AG09309 (cell line): ENCODE data around the gene TBCA.

Source experiments
- DNase-seq: peaks from one replicate; pipeline ENCODE4 v3.0.0-alpha.2; 2010; ENCODE audit warnings: low read depth
- H3K4me3 ChIP-seq: 2 replicates; pipeline ENCODE4 v1.5.1; 2011; ENCODE audit warnings: mild to moderate bottlenecking, low read depth, low read length, moderate library complexity; ENCODE audit not compliant: control insufficient read depth
- CTCF ChIP-seq: IDR thresholded peaks from 2 replicates; pipeline ENCODE4 v1.5.1; 2011; ENCODE audit warnings: mild to moderate bottlenecking, low read depth, low read length, inconsistent platforms; ENCODE audit not compliant: insufficient read depth, control insufficient read depth; ENCODE audit errors: missing control alignments

TBCA gene

GRCh38 chr5:77797136-77797535 lies 21.0 kb upstream of the TBCA start:
- TF ChIP-seq CTCF, result no peak
- no peak for DNase-seq
- H3K4me3 ChIP-seq, result no peak overlapping the region

DNA sequence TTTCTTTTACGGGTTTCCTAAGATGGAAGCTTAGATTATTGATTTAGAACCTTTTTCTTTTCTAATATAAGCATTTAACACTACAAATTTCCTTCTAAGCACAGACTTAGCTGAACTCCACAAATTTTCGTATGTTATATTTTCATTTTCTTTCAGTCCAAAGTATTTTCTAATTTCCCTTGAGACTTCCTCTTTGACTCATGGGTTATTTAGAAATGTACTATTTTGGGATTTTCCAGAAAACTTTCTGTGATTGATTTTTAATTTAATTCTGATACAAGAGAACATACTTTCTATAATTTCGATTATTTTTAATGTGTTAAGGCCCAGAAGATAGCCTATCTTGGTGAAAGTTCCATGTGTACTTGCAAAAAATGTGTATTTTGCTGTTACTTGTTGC lies 19.7 kb upstream of the TBCA start:
- H3K4me3 ChIP-seq, result no peak overlapping the region
- TF ChIP-seq CTCF, result no peak
- DNase-seq, result no peak

GRCh38 chr5:77795268-77795667 lies 19.1 kb upstream of the TBCA start:
- no peak for TF ChIP-seq CTCF
- no peak overlapping the region for H3K4me3 ChIP-seq
- DNase-seq, result no peak

GRCh38 chr5:77791926-77792325 lies 15.8 kb upstream of the TBCA start:
- no peak for TF ChIP-seq CTCF
- no peak overlapping the region for H3K4me3 ChIP-seq
- DNase-seq, result no peak

GRCh38 chr5:77791356-77791755 lies 15.2 kb upstream of the TBCA start:
- H3K4me3 ChIP-seq, result no peak overlapping the region
- TF ChIP-seq CTCF, result no peak
- no peak for DNase-seq

- no peak overlapping the region for H3K4me3 ChIP-seq
- no peak for TF ChIP-seq CTCF
- no peak for DNase-seq
These were observed 9.1 kb upstream of the TBCA start for GRCh38 chr5:77785229-77785628.

DNA sequence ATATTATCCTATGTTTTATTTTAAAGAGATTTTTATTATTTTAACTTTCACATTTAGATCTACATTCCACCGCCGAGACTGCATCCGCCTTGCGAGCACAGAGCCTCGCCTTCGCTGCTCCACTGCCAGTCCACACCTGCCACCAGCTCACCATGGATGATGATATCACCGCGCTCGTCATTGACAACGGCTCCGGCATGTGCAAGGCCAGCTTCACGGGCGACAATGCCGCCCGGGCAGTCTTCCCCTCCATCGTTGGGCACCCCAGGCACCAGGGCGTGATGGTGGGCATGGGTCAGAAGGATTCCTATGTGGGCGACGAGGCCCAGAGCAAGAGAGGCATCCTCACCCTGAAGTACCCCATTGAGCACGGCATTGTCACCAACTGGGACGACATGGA lies 8.6 kb upstream of the TBCA start:
- no peak overlapping the region for H3K4me3 ChIP-seq
- DNase-seq, result no peak
- no peak for TF ChIP-seq CTCF
